ENCODE results near the gene GGCX. TPM values are rescaled to one million over a fixed set of nuclear protein-coding genes. Genes with fewer than 3 reads are reported as not detected.

Gene GGCX
- total RNA-seq, 3 donors from 2014 or later (not counting 1 experiment from before 2014, with no cell fraction given) = 21.3 to 21.7 (median 21.4) TPM

DNA sequence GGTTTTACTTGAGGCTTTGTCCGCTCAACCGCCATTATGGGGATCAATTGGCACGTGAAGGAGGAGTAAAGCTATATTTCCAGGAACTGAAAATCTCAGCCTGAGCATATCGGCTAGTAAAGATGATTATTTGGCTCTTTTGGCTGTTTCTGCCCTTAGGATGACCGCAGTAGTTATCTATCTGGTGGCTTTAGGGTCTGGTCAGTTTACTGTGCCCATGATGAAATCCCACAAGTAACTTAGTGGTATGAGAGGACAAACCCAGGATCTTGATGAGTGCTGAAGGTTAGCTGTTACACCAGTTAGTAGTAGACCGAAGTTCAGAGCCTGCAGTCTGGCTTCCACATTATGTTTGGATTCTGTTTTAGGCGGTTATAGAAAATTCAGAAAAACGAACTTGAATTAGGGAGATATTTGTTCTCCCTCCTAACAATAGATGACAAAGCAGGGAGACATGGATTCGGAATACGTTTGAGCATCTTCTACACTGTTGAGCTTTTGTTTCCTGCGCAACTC lies 21.1 kb downstream of the GGCX start:
- no peak for ATAC-seq
- Mint-ChIP-seq H3K27ac (peak overlapping the region; percentile 89 to 90), H3K9me3 (no peaks in the 10 kb centered on the region), H3K36me3 (peaks cover 30% of the 10 kb centered on the region), H3K27me3 (ENCODE audit: low read depth in 2 of 2) (no peaks in the 10 kb centered on the region), H3K4me3 (peak overlapping the region; percentile 95), H3K4me1 (peaks cover 38 to 47% of the 10 kb centered on the region in 2 donors)
- Histone ChIP-seq H3K4me1 (ENCODE audit: control insufficient read depth, insufficient read depth, low read length) (peaks cover 23% of the 10 kb centered on the region), H3K36me3 (ENCODE audit: control insufficient read depth, insufficient read depth, low read length) (peaks cover 37% of the 10 kb centered on the region), H3K27ac (ENCODE audit: low read length) (peak overlapping the region; percentile 87), H3K27me3 (ENCODE audit: control insufficient read depth, insufficient read depth, low read length) (no peaks in the 10 kb centered on the region), H3K4me3 (ENCODE audit: low read length) (peak overlapping the region; percentile 90), H3K9me3 (ENCODE audit: control insufficient read depth, insufficient read depth, low read length) (no peaks in the 10 kb centered on the region)
- WGBS (ENCODE audit: insufficient coverage) = 13% methylated on average over 11 of the region's 11 CpGs
- TF ChIP-seq, protein P1, sequence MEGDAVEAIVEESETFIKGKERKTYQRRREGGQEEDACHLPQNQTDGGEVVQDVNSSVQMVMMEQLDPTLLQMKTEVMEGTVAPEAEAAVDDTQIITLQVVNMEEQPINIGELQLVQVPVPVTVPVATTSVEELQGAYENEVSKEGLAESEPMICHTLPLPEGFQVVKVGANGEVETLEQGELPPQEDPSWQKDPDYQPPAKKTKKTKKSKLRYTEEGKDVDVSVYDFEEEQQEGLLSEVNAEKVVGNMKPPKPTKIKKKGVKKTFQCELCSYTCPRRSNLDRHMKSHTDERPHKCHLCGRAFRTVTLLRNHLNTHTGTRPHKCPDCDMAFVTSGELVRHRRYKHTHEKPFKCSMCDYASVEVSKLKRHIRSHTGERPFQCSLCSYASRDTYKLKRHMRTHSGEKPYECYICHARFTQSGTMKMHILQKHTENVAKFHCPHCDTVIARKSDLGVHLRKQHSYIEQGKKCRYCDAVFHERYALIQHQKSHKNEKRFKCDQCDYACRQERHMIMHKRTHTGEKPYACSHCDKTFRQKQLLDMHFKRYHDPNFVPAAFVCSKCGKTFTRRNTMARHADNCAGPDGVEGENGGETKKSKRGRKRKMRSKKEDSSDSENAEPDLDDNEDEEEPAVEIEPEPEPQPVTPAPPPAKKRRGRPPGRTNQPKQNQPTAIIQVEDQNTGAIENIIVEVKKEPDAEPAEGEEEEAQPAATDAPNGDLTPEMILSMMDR (IDR thresholded peaks at IDR 0.05) = no peak
- intact Hi-C loops (cut with micrococcal nuclease) = no loop called here
- DNase-seq = no peak

DNA sequence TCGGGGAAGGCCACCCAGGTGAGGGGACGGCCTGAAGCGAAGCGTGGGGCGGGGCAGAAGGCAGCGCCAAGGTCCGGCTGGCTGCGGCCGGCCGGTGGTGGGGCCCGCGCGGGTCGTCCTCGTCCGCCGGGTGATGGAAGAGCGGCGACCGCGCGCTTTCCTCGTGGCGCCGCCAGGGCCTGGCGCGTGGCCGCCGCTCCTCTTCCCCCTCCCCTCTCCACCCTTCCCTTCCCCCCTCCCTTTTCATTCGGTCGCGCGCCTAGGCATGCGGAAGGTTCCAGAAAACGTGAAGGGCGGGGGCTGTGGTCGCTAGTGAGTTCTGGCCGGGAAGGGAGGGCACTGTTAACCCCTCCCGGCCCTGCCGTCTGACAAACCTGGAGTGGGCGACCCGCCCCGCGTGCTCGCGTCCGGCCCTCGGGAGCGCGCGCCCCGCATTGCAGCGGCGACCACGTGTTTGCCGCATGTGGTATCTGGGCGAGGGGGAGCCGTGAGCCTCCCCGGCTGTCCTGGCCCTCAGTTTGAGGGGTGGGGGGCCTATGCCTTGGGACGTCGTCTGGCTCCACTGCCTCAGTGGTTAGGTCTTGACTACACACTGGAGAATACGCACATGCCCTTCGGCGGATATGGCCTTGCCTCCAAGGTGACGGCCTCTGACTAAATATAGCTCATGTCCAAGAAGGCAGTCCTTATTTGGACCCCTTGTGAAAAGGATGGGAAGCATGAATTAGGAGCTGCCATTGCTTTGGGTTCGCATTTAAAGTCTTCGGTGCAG lies 21.7 kb downstream of the GGCX start:
- peaks cover 38 to 47% of the 10 kb centered on the region in 2 donors for H3K4me1 Mint-ChIP-seq
- Histone ChIP-seq H3K36me3 (ENCODE audit: control insufficient read depth, insufficient read depth, low read length) (peaks cover 33% of the 10 kb centered on the region), H3K27ac (ENCODE audit: low read length) (peak overlapping the region; percentile 87), H3K27me3 (ENCODE audit: control insufficient read depth, insufficient read depth, low read length) (no peaks in the 10 kb centered on the region), H3K4me1 (ENCODE audit: control insufficient read depth, insufficient read depth, low read length) (peaks cover 23% of the 10 kb centered on the region), H3K4me3 (ENCODE audit: low read length) (peak overlapping the region; percentile 90), H3K9me3 (ENCODE audit: control insufficient read depth, insufficient read depth, low read length) (no peaks in the 10 kb centered on the region)
- intact Hi-C loops (cut with micrococcal nuclease) = loop anchor here (5.0 kb wide), 1 partner anchor 132 kb away; no protein-coding TSS in a partner anchor
- TF ChIP-seq, protein P1 (IDR thresholded peaks at IDR 0.05) = no peak
- peaks cover 30% of the 10 kb centered on the region for H3K36me3 Mint-ChIP-seq
- H3K27ac Mint-ChIP-seq = peak overlapping the region; percentile 89 to 90
- DNase-seq = peak; percentile 68 to 85
- WGBS (ENCODE audit: insufficient coverage) = under 1% methylated on average over 67 of the region's 67 CpGs
- peak overlapping the region; percentile 95 for H3K4me3 Mint-ChIP-seq
- H3K9me3 Mint-ChIP-seq = no peaks in the 10 kb centered on the region
- no peaks in the 10 kb centered on the region for H3K27me3 Mint-ChIP-seq (ENCODE audit: low read depth in 2 of 2)
- ATAC-seq = peak; percentile 64 to 82 (median 64)

DNA sequence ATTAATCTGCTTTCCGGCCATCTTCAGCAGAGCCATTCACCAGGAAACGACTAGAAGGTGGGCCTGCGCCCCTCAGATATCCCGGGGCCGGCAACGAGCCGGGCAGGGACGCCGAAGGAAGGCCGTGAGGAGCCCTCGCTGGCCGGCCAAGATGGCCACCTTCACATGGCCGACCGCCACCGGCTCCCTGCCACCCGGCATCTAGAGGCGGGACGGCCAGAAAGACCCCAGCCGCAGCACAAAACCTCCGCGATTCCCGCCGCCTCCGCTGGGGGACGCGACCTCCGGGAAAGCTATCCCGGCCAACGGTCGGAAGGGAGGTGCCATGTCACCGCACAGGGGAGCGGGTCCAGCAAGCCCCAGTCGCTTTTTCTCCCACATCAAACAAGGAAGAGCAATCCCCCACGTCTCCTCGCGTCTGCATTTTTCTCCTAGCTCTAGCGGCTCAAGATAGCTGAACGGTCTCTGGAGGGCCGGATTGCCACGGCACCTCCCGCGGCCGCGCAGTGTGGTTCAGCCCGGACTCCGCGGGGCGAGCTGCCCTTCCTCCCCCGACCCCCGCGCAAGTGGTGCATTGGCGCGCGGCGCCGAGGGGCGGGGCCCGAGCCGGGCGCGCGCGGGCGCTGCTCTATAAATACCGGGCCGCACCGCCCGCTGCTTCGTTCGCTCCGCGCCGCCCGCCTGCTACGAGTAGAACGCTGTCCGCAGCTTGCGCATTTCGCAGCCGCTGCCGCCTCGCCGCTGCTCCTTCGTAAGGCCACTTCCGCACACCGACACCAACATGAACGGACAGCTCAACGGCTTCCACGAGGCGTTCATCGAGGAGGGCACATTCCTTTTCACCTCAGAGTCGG lies 22.6 kb downstream of the GGCX start, which contains the start of gene MAT2A:
MAT2A (plus strand) TSS at position 662 of the 854 bp plus-strand sequence; CDS start at position 782, 120 bp downstream.
- no peaks in the 10 kb centered on the region for H3K9me3 ChIP-seq (ENCODE audit: control insufficient read depth, insufficient read depth, low read length)
- H3K4me1 ChIP-seq (ENCODE audit: control insufficient read depth, insufficient read depth, low read length) = peaks cover 23% of the 10 kb centered on the region
- ATAC-seq = peak; percentile 79 to 88 (median 80)
- H3K27me3 Mint-ChIP-seq (ENCODE audit: low read depth in 2 of 2) = no peaks in the 10 kb centered on the region
- intact Hi-C loops (cut with micrococcal nuclease) = loop anchor here (5.0 kb wide), 1 partner anchor 131 kb away; no protein-coding TSS in a partner anchor
- TF ChIP-seq, protein P1 (IDR thresholded peaks at IDR 0.05) = peak; percentile 15
- peaks cover 27% of the 10 kb centered on the region for H3K36me3 ChIP-seq (ENCODE audit: control insufficient read depth, insufficient read depth, low read length)
- peaks cover 22% of the 10 kb centered on the region for H3K36me3 Mint-ChIP-seq
- peak within 1 kb of the TSS; percentile 90 for H3K4me3 ChIP-seq (ENCODE audit: low read length)
- peak within 1 kb of the TSS; percentile 95 for H3K4me3 Mint-ChIP-seq
- H3K9me3 Mint-ChIP-seq = no peaks in the 10 kb centered on the region
- H3K4me1 Mint-ChIP-seq = peaks cover 33 to 47% of the 10 kb centered on the region in 2 donors
- H3K27ac ChIP-seq (ENCODE audit: low read length) = peak within 1 kb of the TSS; percentile 94
- no peaks in the 10 kb centered on the region for H3K27me3 ChIP-seq (ENCODE audit: control insufficient read depth, insufficient read depth, low read length)
- H3K27ac Mint-ChIP-seq = peak within 1 kb of the TSS; percentile 89 to 90
- WGBS (ENCODE audit: insufficient coverage) = under 1% methylated on average over 92 of the region's 92 CpGs
- peak; percentile 88 to 91 for DNase-seq

Data from natural killer cell (primary cell).